ENCODE data around the gene KIAA1328.

DNA sequence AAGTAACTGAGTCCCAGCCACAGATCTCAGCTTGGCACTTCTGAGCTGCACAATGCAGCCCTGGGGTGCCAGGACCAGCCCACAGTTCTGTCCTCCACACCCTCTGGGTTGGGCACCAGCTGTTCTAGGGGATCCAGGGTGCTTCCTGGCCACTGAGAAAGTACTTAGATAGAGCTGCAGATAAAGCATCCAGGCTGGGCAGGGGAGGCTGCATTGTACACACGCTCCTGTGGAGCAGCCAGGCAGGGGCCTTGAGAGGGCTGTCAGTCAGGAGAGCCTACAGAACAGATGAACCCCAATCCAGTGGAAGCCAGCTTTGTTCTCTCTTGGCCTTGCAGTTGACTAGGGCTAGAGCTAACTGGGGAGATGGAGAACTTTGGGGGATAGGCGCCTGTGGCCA lies 104.6 kb downstream of the KIAA1328 start:
- TF ChIP-seq, protein P1, sequence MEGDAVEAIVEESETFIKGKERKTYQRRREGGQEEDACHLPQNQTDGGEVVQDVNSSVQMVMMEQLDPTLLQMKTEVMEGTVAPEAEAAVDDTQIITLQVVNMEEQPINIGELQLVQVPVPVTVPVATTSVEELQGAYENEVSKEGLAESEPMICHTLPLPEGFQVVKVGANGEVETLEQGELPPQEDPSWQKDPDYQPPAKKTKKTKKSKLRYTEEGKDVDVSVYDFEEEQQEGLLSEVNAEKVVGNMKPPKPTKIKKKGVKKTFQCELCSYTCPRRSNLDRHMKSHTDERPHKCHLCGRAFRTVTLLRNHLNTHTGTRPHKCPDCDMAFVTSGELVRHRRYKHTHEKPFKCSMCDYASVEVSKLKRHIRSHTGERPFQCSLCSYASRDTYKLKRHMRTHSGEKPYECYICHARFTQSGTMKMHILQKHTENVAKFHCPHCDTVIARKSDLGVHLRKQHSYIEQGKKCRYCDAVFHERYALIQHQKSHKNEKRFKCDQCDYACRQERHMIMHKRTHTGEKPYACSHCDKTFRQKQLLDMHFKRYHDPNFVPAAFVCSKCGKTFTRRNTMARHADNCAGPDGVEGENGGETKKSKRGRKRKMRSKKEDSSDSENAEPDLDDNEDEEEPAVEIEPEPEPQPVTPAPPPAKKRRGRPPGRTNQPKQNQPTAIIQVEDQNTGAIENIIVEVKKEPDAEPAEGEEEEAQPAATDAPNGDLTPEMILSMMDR (IDR thresholded peaks at IDR 0.05): no peak
- no peak for TF ChIP-seq ZFX (IDR thresholded peaks at IDR 0.05; ENCODE audit: borderline replicate concordance)

All from 22Rv1 (cell line).